NT2/D1 (cell line): ENCODE data around the gene MUC5B.

Experiments used
- DNase-seq: peaks from one replicate; pipeline ENCODE4 v3.0.0-alpha.2; 2011; ENCODE audit warnings: low read depth, low spot score
- H3K27me3 ChIP-seq: 2 replicates; pipeline ENCODE4 v1.6.0; 2011; ENCODE audit warnings: mild to moderate bottlenecking; ENCODE audit not compliant: insufficient read length, insufficient read depth
- H3K36me3 ChIP-seq: 2 replicates; pipeline ENCODE4 v1.6.1; 2011; ENCODE audit warnings: mild to moderate bottlenecking, low read length, mixed read lengths; ENCODE audit not compliant: insufficient read depth, insufficient read length
- H3K4me1 ChIP-seq: 2 replicates; pipeline ENCODE4 v1.5.1; 2011; ENCODE audit not compliant: insufficient read depth, insufficient read length
- H3K4me3 ChIP-seq: 2 replicates; pipeline ENCODE4 v1.5.1; 2011; ENCODE audit warnings: low read depth; ENCODE audit not compliant: insufficient read length
- H3K9ac ChIP-seq: 2 replicates; pipeline ENCODE4 v1.6.0; 2011; ENCODE audit warnings: low read depth; ENCODE audit not compliant: insufficient read length
- H3K9me3 ChIP-seq: 2 replicates; pipeline ENCODE4 v1.5.1; 2011; ENCODE audit warnings: mild to moderate bottlenecking, low read length; ENCODE audit not compliant: insufficient read depth
- SUZ12 ChIP-seq: IDR thresholded peaks from 2 replicates; pipeline ENCODE4 v1.6.1; 2011; ENCODE audit not compliant: insufficient read length, insufficient read depth; ENCODE audit errors: extremely low read depth
- YY1 ChIP-seq: IDR thresholded peaks from 2 replicates; pipeline ENCODE4 v1.6.1; 2011; ENCODE audit not compliant: insufficient read length, insufficient read depth
- ZNF274 ChIP-seq: IDR thresholded peaks from 2 replicates; pipeline ENCODE4 v1.6.1; 2011; ENCODE audit warnings: mild to moderate bottlenecking, low read depth, low read length

The MUC5B gene

GRCh38 chr11:1279674-1280055 is 56.8 kb downstream of the MUC5B start:
- Histone ChIP-seq H3K9ac (no peak overlapping the region), H3K36me3 (peaks cover 81% of the 10 kb centered on the region), H3K4me1 (peaks cover 4% of the 10 kb centered on the region), H3K27me3 (no peaks in the 10 kb centered on the region), H3K4me3 (no peak overlapping the region), H3K9me3 (no peaks in the 10 kb centered on the region)
- TF ChIP-seq SUZ12 (no peak), ZNF274 (no peak), YY1 (no peak)
- no peak for DNase-seq

- Histone ChIP-seq H3K36me3 (peaks cover 83% of the 10 kb centered on the region), H3K9ac (no peak overlapping the region), H3K27me3 (no peaks in the 10 kb centered on the region), H3K4me1 (no peaks in the 10 kb centered on the region), H3K9me3 (no peaks in the 10 kb centered on the region), H3K4me3 (no peak overlapping the region)
- TF ChIP-seq YY1 (no peak), ZNF274 (no peak), SUZ12 (no peak)
- no peak for DNase-seq
Observed at GRCh38 chr11:1280116-1281035, 57.5 kb downstream of the MUC5B start.

GRCh38 chr11:1281326-1281973 is 58.6 kb downstream of the MUC5B start:
- no peak for DNase-seq

GRCh38 chr11:1281974-1282365 is 59.1 kb downstream of the MUC5B start:
- no peaks in the 10 kb centered on the region for H3K9me3 ChIP-seq
- no peaks in the 10 kb centered on the region for H3K27me3 ChIP-seq
- DNase-seq: no peak
- no peaks in the 10 kb centered on the region for H3K4me1 ChIP-seq
- H3K9ac ChIP-seq: no peak overlapping the region
- no peak overlapping the region for H3K4me3 ChIP-seq
- no peak for TF ChIP-seq ZNF274
- TF ChIP-seq SUZ12: no peak
- no peak for TF ChIP-seq YY1
- H3K36me3 ChIP-seq: peaks cover 85% of the 10 kb centered on the region

More at GRCh38 chr11:1281326-1281973, 58.6 kb downstream of the MUC5B start:
- Histone ChIP-seq H3K9ac (no peak overlapping the region), H3K27me3 (no peaks in the 10 kb centered on the region), H3K4me1 (no peaks in the 10 kb centered on the region), H3K9me3 (no peaks in the 10 kb centered on the region), H3K36me3 (peaks cover 85% of the 10 kb centered on the region), H3K4me3 (no peak overlapping the region)
- no peak for TF ChIP-seq YY1
- TF ChIP-seq SUZ12: no peak
- no peak for TF ChIP-seq ZNF274

DNA sequence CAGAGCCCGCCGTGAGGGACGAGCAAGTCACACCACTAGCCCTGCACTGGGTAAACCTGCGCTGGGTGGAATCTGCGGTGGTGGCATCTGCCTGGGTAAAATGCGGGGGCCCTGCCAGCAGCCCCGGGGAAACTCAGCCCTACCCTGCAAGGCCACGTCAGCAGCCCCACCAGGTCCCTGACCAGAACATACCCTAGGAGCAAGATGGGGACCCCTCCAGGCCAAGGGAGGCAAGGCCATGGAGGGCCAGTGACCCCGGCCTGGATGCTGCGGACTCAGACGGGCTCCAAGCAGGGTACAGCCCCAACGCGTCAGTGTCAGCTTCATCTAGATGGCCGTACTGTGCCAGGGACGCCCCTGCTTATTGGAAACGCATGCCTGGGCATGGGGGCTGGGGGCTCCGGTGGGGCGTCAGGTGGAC is 60.2 kb downstream of the MUC5B start:
- no peak overlapping the region for H3K4me3 ChIP-seq
- H3K9me3 ChIP-seq: peaks cover 4% of the 10 kb centered on the region; the same call in 1 of the 2 replicates
- H3K9ac ChIP-seq: no peak overlapping the region
- no peaks in the 10 kb centered on the region for H3K27me3 ChIP-seq
- DNase-seq: no peak
- TF ChIP-seq YY1 (no peak), ZNF274 (no peak), SUZ12 (no peak)
- H3K4me1 ChIP-seq: no peaks in the 10 kb centered on the region
- H3K36me3 ChIP-seq: peaks cover 80% of the 10 kb centered on the region

DNA sequence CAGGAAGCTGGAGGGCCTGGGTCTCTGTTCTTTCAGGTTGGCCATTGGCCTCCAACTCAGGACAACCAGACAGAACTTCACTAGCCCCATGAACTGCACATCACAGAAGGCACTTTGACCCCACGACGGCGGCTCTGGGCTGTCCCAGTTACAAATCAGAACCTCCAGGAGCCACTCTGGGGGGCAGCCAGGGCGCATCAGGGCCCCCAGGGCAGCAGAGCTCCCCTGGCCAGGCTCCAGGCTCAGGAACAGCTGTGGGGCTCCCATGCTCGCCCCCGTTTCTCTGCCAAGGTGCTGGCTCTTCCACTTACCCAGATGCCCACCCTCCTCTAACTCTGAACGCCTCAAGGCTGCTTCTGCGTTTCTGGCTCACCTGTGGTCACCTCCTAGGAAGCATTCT is 61.0 kb downstream of the MUC5B start:
- Histone ChIP-seq H3K4me1 (no peaks in the 10 kb centered on the region), H3K9me3 (peaks cover 10% of the 10 kb centered on the region; the same call in 1 of the 2 replicates), H3K4me3 (no peak overlapping the region), H3K9ac (no peak overlapping the region), H3K36me3 (peaks cover 80% of the 10 kb centered on the region), H3K27me3 (no peaks in the 10 kb centered on the region)
- TF ChIP-seq SUZ12: no peak
- TF ChIP-seq ZNF274: no peak
- no peak for TF ChIP-seq YY1
- DNase-seq: no peak

GRCh38 chr11:1285316-1285744 is 62.5 kb downstream of the MUC5B start:
- no peak for DNase-seq
- Histone ChIP-seq H3K9ac (no peak overlapping the region), H3K9me3 (peaks cover 10% of the 10 kb centered on the region; the same call in 1 of the 2 replicates), H3K4me3 (no peak overlapping the region), H3K27me3 (no peaks in the 10 kb centered on the region), H3K36me3 (peaks cover 80% of the 10 kb centered on the region), H3K4me1 (no peaks in the 10 kb centered on the region)
- TF ChIP-seq ZNF274: no peak
- TF ChIP-seq SUZ12: no peak
- no peak for TF ChIP-seq YY1
